ENCODE measurements around the gene SALL3.

DNA sequence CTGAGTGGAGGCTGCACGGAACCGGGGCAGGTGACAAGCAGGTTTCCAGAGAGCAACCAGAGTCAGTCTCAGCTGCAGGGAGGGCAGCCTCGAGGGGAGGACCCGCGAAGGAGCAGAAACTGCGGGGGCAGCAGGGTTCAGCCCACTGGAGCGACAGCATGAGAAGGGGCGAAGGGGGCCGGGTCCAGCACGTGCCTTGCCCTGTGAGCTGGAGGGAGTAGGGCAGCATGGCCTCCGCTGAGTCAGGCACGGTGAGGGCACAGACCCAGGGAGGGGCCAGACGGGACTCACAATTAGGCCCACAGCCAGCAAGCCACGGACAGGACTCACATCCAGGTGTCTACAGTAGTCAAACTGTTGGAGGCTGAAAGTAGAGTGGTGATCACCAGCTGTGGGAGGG, 66.9 kb downstream of the SALL3 start:
- TF ChIP-seq, protein P1, sequence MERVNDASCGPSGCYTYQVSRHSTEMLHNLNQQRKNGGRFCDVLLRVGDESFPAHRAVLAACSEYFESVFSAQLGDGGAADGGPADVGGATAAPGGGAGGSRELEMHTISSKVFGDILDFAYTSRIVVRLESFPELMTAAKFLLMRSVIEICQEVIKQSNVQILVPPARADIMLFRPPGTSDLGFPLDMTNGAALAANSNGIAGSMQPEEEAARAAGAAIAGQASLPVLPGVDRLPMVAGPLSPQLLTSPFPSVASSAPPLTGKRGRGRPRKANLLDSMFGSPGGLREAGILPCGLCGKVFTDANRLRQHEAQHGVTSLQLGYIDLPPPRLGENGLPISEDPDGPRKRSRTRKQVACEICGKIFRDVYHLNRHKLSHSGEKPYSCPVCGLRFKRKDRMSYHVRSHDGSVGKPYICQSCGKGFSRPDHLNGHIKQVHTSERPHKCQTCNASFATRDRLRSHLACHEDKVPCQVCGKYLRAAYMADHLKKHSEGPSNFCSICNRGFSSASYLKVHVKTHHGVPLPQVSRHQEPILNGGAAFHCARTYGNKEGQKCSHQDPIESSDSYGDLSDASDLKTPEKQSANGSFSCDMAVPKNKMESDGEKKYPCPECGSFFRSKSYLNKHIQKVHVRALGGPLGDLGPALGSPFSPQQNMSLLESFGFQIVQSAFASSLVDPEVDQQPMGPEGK (CRISPR knock-in tag; IDR thresholded peaks at IDR 0.05; ENCODE audit: borderline replicate concordance) = no peak
- TF ChIP-seq OSR1 (CRISPR knock-in tag; IDR thresholded peaks at IDR 0.05) (no peak), ZNF8 (CRISPR knock-in tag; IDR thresholded peaks at IDR 0.05) (no peak)
